HG02763 (cell line): Measurements from ENCODE around the gene TENT5C.

Experiments
- ATAC-seq: cut with Tn5 transposase; IDR thresholded peaks from one replicate; pipeline ENCODE4 v1.9.1; 2021; ENCODE audit warnings: mild to moderate bottlenecking, moderate library complexity; ENCODE audit not compliant: unreplicated experiment

Gene TENT5C

DNA sequence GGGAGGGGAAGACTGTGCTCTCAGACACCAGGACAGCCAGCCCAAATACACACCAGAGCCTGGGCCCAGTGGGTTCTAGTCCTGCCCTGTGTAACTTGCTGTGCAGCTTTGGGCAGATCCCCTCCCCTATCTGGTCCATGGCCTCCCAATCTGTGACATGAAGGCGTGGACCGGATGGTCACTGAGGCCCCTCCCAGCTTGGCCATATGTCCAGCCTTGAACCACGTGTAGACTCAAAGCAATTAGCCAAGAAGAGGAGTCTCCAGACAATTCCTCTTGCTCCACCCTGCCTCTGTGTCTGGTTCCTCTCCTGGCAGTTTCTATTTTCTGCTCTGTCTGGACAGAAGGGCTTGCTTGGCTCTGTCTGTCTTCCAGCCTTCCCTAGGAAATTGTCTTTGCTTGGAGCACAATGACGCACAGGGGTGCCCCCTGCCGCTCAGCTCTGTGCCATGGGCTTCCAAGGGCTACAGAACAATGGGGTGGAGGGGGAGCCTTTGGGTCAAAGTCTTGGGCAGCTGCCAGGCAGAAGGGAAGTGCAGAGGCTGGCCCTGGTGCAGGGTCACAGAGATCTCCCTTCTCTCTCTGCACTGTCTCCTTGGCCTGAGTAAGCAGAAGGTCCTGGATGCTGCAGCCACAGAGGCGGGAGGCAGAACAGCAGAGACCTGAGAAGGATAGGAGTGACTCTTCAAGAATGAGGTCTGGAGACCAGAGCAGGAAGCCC is 66.1 kb downstream of the TENT5C start:
- ATAC-seq, result no peak

DNA sequence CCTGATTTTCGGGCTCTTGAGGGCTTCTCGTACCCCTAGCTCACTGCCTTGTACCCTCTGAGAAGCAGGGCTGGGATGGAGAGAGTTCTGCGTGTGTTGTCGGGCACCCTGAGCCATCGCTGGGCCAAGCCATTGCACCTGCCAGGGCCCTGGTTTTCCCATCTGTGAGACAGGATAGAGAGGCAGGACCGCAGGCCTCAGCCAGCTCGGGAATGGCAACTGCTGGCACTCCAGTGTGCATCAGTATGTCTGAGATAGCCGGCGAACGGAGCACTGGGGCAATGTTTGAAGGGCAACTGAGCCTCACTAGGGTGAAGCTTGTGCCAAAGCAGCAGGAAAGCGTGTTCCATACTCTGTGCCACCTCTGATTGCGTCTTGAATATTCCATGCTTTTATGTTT is 66.9 kb downstream of the TENT5C start:
- ATAC-seq, result no peak

DNA sequence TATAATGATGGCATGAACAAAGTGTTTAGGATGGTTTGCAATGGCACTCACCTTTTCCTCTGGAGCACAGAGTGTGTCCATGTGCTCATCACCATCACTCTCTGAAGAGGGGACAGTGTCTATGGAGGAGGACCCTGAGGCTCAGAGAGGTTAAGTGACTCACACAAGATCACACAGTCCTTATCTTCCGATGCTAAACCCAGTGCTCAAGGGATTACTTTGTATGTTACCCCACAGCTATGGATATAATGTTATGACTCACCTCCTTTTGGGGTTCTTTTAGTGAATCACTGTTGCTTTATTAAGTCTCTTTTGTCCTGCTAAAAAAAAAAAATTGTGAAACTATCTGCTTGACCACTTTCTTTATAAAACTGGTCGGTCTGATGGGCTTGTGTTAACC is 67.6 kb downstream of the TENT5C start:
- ATAC-seq, result no peak

DNA sequence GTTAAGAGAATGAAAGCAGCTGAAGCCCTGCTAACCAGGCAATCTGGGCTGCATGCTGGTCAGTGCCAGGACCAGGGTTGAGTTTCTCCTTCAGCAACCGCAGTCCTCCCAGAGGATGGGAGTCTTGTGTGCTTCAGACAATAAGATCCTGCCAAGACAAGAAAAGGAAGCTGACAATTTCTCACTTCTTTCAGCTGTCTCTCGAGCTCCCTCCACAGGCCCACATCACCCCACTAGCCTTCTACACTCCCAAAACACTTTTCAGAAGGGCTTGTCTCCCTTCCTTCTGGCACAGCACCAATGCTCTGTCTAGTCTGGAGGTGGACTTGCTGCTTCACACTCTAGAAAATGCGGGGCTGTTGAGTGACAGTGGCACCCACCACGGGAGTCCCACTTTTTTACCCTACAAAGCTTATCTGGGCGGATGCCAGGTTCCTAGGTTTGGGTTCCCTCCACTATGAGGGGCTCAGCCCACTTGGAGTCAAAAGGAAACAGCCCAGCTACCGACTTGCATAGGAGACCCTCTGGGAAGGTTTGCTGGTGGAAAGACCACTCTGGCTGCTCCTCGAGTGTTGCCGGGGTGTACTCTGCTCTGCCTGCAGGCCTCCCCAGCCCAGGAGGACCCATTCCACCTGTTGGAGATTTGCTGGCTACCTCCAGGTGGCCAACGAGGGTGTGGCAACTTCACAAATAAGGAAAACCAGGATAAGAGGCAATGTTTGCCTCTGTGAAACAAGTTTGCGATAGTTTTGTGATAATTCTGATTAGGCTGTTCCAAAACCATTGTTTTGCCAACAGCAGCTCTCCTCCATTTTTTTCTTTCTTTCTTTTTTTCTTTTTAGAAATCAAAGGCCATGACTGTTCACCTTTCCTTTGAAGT is 68.9 kb downstream of the TENT5C start:
- no peak for ATAC-seq

DNA sequence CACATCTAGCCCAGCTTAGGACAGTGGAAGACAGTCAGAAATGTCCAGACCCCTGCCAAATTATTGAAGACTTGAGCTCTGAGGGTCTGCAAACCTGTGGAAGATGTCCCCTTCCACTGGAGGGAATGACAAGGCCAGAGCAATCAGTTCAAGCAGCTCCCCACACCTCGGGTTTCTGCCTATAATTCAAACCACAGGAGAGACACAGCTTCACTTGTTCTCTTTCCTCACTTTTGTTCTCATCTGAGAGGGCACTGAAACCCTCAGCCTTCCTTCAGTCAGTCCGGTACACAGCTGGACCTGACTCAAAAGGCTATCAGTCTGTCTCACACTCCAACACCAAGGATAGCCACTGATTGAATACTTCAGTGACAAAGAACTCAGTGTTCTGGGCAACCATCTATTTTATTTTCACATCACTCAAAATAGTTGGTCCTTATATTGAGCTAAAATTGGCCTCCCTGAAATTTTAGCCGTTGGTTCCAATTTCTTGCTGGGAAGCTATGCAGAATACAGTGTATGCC is 70.1 kb downstream of the TENT5C start:
- no peak for ATAC-seq

DNA sequence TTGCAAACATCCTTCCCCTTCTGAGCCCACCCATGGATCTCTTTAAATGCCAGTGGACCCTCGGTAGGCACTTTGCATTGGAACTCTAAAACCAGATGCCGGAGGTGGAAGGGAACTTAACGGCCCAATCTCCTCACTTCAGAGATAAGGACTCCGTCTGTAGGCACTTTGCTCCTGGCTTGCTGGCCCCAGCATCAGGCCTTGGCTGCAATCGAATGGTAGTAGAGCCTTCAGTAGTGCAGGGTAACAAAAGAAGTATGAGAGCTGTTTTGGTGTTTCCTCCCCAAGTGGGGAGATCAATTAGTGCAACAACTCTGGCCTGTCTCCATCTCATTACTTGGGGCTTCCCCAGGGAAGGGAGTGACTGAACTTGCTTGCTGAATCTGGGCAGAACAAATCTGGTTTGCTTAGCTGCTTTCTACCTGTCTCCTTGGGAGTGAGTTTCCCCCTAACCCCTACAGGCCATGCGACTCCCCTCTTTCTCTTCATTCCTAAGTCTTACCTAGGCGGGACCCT is 70.8 kb downstream of the TENT5C start:
- no peak for ATAC-seq
